CD1c-positive myeloid dendritic cell (primary cell): Measurements from ENCODE around the gene NR2F2.
A peak's percentile ranks its signal among the peaks of the same experiment; 100 is the strongest.

Experiments used
- DNase-seq: peaks from one replicate; pipeline ENCODE4 v3.0.0-alpha.2; 2016; ENCODE audit errors: extremely low spot score

Gene NR2F2

GRCh38 chr15:96341513-96342405 is 11.3 kb downstream of the NR2F2 start:
- no peak for DNase-seq

DNA sequence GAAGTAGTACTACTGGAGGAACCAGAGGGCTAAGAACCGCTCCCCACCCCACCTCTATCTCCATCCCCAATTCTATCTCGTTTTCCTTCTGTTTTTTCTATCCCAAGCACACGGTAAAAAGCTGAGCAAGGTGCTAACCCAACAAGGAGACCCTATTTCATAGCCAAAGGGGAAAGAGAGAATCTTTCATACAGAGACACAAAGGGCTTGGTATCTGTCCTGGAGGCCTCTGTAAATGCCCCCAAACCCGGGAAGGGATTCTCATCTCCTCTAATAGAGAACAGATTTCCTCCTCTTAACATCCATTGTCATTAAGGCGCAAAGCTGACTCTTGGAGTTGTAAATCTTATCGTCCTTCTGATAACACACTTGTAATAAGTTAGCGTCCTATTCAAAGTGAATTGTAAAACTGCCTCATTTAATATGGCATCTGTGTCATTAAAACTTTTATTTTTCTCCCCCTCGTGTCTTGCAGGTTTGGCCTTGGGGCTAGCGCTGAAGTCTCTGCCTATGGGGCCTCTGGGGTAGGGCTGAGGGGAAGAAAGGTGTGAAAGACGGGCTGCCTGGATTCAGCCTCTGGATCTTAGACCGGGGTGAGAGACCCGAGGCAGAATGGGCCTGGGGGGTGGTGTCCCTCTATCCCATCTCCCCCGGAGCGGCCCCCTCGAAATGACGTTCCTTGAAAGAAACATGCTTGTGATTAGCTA is 12.1 kb downstream of the NR2F2 start:
- no peak for DNase-seq

DNA sequence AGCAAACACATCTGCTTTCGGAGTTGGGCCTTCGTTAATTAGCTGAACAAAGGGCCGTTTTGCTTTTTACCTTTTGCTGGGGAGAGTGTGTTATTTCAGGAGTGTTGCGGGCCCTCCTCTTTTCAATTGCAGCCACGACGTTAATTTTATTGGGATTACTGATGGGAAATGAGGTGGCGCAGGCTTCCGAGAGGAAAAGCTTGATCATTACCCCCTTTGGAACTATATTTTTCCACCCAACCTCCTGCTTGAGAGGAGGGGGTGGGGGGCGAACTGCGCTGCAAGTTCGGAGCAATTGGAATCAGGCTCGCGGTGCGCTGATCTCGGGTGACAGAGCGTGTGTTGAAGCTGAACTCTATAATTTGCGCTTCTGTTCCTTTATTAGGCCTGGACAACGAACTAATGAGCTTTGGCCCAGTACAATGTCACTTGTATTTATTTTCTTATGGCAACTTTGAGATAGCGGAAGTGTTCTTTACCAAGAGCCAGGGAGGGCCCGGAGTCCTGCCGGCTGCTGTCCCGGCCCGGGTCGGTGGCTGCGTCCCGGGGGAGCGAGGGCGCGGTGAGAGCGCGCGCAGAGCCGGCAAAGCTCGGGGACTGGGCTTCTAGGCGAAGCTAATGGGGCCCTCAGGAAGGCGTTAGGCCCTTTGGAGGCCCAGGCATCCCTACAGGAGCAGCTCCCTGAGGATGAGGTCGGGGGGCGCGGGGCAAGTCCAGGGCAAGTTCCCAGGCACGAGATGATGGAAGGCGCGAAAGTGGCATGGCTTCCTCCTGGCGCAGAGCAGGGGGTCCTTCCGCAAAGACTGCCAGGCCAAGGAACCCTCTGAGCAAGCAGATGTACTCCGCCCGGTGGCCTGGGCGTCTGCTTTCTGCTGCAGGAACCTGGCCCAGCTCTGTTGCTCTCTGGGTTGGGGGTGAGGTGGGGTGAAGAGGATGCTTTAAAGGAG is 12.9 kb downstream of the NR2F2 start:
- no peak for DNase-seq

DNA sequence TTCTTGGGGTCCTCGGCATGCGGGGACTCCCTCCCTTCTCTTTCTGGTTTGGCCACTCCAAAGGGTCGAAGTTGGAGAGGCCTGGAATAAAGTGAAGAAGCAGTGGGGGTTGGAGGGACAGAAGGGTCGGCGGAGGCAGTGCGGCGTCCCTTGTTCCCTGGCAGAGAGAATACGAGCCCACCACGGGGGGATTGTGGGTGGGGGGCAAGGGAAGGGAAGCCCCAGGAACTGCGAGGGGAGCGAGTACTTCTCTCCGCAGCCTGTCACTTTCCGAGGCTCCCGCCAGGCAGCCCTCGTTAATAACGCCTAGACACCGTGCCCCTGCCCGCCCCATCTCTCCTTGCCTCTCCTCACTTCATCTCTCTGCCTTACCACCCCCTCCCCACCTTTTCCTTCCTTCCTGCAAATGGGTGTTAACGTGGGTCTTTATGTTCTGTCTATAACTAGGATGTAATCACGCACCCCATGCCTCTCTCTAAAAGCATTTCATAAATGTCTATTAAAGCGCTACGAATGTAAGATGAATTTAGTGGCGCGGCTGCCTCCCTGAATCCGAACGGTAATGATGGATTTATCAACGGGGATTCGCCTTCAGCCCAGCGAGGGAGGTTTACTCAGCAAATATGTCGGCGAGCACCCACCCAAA is 13.7 kb downstream of the NR2F2 start:
- no peak for DNase-seq

- DNase-seq: no peak
These were observed 14.4 kb downstream of the NR2F2 start for GRCh38 chr15:96344706-96345559.

DNA sequence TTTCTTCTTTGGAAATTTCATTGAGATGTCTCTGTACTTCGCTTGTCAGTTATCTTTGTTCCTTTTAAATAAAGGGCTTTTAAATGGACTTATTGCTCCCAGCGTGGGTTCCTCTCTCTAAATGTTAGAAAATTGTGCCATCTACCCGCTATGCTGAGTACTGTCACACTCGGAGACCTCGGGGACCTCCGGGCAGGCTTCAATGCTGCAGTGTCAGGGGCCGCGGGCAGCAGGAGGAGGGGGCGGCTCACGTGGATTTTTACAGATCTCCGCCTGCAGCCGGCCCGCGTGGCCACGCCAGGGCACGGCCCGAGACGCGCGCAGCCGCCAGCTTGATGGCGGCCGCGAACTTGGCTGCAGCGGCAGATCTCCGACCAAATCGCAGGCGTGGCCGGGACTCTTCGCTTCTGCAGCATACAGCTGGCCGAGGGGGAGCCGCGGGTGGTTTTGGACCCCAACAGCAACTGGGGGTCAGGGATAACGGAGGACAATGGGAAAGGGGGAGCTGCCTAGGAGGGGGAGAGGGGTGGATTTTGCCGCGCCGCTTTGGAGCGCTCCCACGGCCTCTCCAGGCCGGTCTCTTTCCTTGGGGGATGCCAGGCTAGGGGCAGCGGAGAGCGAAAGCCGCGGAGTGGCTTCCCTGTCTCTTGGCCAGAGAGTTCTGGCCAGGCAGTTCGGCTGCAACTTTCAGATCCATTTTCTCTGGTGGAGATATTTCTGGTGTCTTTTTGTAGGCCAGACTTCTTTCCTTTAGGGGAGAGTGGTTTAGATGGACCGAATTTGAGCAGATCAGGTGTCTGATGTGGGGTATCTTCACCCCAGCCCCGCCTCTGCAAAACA is 15.3 kb downstream of the NR2F2 start:
- DNase-seq: peak; percentile 44

- no peak for DNase-seq
These were observed 16.0 kb downstream of the NR2F2 start for GRCh38 chr15:96346409-96346970.

- DNase-seq: no peak
These were observed 16.9 kb downstream of the NR2F2 start for GRCh38 chr15:96347181-96348111.

- DNase-seq: no peak
These were observed 17.9 kb downstream of the NR2F2 start for GRCh38 chr15:96348112-96349027.

- DNase-seq: no peak
These were observed 18.7 kb downstream of the NR2F2 start for GRCh38 chr15:96349034-96349856.

- DNase-seq: no peak
These were observed 19.6 kb downstream of the NR2F2 start for GRCh38 chr15:96349857-96350720.

DNA sequence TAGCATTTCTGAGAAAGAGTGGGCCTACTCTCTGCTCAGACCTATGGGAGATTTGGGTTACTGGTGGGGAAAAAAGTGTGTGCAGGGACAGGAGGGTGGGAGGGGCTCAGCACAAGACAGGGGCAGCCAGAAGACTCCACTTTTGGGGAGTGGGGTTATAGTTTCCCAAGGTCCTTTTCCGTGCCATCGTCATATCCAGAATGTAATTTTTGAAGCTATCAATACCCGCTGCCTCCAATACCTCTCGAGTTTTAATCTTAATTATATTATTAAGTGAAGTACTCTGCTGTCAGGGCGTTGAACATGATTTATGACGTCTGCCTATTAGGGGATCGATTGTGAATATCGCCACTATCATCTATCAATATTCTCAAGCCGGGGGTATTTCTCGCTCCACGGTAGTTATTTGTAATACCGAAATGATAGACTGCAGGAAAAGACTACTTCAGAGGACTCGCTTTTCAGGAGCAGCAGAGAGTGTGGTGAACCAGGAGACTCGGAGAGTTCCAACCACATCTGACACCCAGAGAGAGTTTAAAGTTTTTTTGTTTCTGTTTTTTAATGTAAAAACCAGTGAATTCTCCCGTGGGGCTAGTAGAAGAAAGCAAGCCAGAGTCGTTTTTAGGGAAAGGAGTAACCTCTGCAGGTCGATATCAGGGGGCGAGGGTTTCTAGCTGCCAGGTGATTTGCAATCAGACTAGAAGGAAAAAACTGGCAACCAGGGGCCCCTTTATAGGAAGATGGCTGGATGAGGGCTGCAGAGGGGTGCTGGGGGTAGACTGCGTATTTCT is 20.6 kb downstream of the NR2F2 start:
- no peak for DNase-seq

- no peak for DNase-seq
These were observed 21.5 kb downstream of the NR2F2 start for GRCh38 chr15:96351761-96352603.
